A673 (cell line): ENCODE data around the gene MESD. TPM values are rescaled to one million over a fixed set of nuclear protein-coding genes. Genes with fewer than 3 reads are reported as not detected.
A peak's percentile ranks its signal among the peaks of the same experiment; 100 is the strongest.

Experiments
- BruUV-seq: library from RNA; stranded (reverse); fragments of 400-500 nt; replicated peaks from 2 replicates; lab custom pipeline; 2021; lab: Mats Ljungman, UMichigan
- CTCF ChIA-PET: fragments of 300-600 bp; sonication (Branson Sonifier 250); formaldehyde crosslinking; loops from one replicate; lab custom pipeline; 2022; ENCODE audit warnings: antibody characterized with exemption; lab: Charles Lee
- POLR2A ChIA-PET: fragments of 300-600 bp; sonication (Branson Sonifier 250); formaldehyde crosslinking; loops from one replicate; lab custom pipeline; 2022; ENCODE audit warnings: antibody characterized with exemption; ENCODE audit not compliant: low non-redundant PET; lab: Charles Lee
- DNase-seq: peaks from one replicate; pipeline ENCODE4 v3.0.0-alpha.2; 2015; ENCODE audit warnings: low spot score
- H3K27ac ChIP-seq: fragments of 200-600 bp; sonication (generic); 2 replicates; pipeline ENCODE4 v1.5.1; 2016; ENCODE audit warnings: mixed run types, low read depth, mild to moderate bottlenecking, mixed read lengths, antibody characterized with exemption, low read length; ENCODE audit not compliant: poor library complexity, severe bottlenecking
- H3K27me3 ChIP-seq: fragments of 200-600 bp; sonication (generic); replicated peaks from 2 replicates; pipeline ENCODE4 v1.6.1; 2017; ENCODE audit warnings: mixed run types, low read depth, mild to moderate bottlenecking, mixed read lengths, antibody characterized with exemption, low read length; ENCODE audit not compliant: insufficient read depth, poor library complexity
- H3K36me3 ChIP-seq: fragments of 200-600 bp; sonication (generic); 2 replicates; pipeline ENCODE4 v1.6.1; 2016; ENCODE audit warnings: mixed run types, mild to moderate bottlenecking, mixed read lengths, antibody characterized with exemption, low read length; ENCODE audit not compliant: insufficient read depth, poor library complexity, severe bottlenecking
- H3K4me1 ChIP-seq: fragments of 200-600 bp; sonication (generic); 2 replicates; pipeline ENCODE4 v1.6.1; 2017; ENCODE audit warnings: mixed run types, mild to moderate bottlenecking, mixed read lengths, antibody characterized with exemption, low read length; ENCODE audit not compliant: insufficient read depth, poor library complexity, severe bottlenecking
- H3K4me3 ChIP-seq: fragments of 200-600 bp; sonication (generic); 2 replicates; pipeline ENCODE4 v1.5.1; 2016; ENCODE audit warnings: low read depth, mixed run types, mild to moderate bottlenecking, mixed read lengths, low read length; ENCODE audit not compliant: poor library complexity, severe bottlenecking
- H3K9me3 ChIP-seq: fragments of 200-600 bp; sonication (generic); 2 replicates; pipeline ENCODE4 v1.6.1; 2016; ENCODE audit warnings: mixed run types, low read depth, mild to moderate bottlenecking, mixed read lengths, antibody characterized with exemption, low read length; ENCODE audit not compliant: poor library complexity, severe bottlenecking
- CTCF ChIP-seq: fragments of 300-800, 200-600 bp; sonication (generic); conservative IDR thresholded peaks from 2 replicates; pipeline ENCODE4 v1.5.1; 2017; ENCODE audit warnings: low read depth, mild to moderate bottlenecking, antibody characterized with exemption, low read length, moderate library complexity, mixed read lengths
- EZH2 ChIP-seq: fragments of 200-600 bp; sonication (generic); IDR thresholded peaks from 2 replicates; pipeline ENCODE4 v1.6.1; 2017; ENCODE audit warnings: borderline replicate concordance, low read depth, mild to moderate bottlenecking, mixed read lengths, antibody characterized with exemption, low read length; ENCODE audit not compliant: poor library complexity, severe bottlenecking
- intact Hi-C: fragments of 100-400 bp; cut with micrococcal nuclease; formaldehyde crosslinking; loops from one replicate; pipeline ENCODE4 v1.10.0; 2022; ENCODE audit not compliant: unreplicated experiment
- total RNA-seq: library from RNA; stranded (reverse); gene quantifications from 2 replicates; pipeline ENCODE4 v1.2.3, GENCODE V29; 2021

MESD gene
- total RNA-seq, 1 experiment from 2014 or later: 28.1 TPM

GRCh38 chr15:80936288-80937078 lies 53.1 kb downstream of the MESD start:
- TF ChIP-seq CTCF (no peak), EZH2 (no peak)
- Histone ChIP-seq H3K4me1 (no peaks in the 10 kb centered on the region), H3K36me3 (no peaks in the 10 kb centered on the region), H3K4me3 (no peak overlapping the region), H3K27me3 (no peaks in the 10 kb centered on the region), H3K9me3 (no peaks in the 10 kb centered on the region), H3K27ac (no peak overlapping the region)
- ChIA-PET POLR2A (no interaction called here), CTCF (no interaction called here)
- intact Hi-C loops: no loop called here
- BruUV-seq: no TSS peak
- no peak for DNase-seq

GRCh38 chr15:80934761-80935221 lies 54.8 kb downstream of the MESD start:
- ChIA-PET CTCF (no interaction called here), POLR2A (no interaction called here)
- Histone ChIP-seq H3K27ac (no peak overlapping the region), H3K4me1 (no peaks in the 10 kb centered on the region), H3K36me3 (no peaks in the 10 kb centered on the region), H3K4me3 (no peak overlapping the region), H3K27me3 (no peaks in the 10 kb centered on the region), H3K9me3 (no peaks in the 10 kb centered on the region)
- DNase-seq: peak; percentile 33
- BruUV-seq: no TSS peak
- intact Hi-C loops: no loop called here
- TF ChIP-seq CTCF (no peak), EZH2 (no peak)

GRCh38 chr15:80932989-80933388 lies 56.6 kb downstream of the MESD start:
- Histone ChIP-seq H3K36me3 (no peaks in the 10 kb centered on the region), H3K27ac (no peak overlapping the region), H3K9me3 (no peaks in the 10 kb centered on the region), H3K4me1 (no peaks in the 10 kb centered on the region), H3K4me3 (no peak overlapping the region), H3K27me3 (no peaks in the 10 kb centered on the region)
- no peak for DNase-seq
- CTCF ChIA-PET: no interaction called here
- BruUV-seq: no TSS peak
- POLR2A ChIA-PET: no interaction called here
- TF ChIP-seq EZH2: no peak
- TF ChIP-seq CTCF: no peak
- intact Hi-C loops: no loop called here
